ENCODE data around the gene ZNHIT2. TPM values are rescaled to one million over a fixed set of nuclear protein-coding genes. Genes with fewer than 3 reads are reported as not detected.

ZNHIT2 gene
- total and polyA plus RNA-seq, 2 of the 8 experiments (the other 6 are each of a cell fraction or from before 2014, with no cell fraction given), result 13.0 to 16.1 TPM

GRCh38 chr11:65089621-65090020, 27.9 kb downstream of the ZNHIT2 start:
- Histone ChIP-seq H3K23ac (ENCODE audit: insufficient read length) (no peak overlapping the region), H3K9ac (replicated peaks in 1 of 4; ENCODE audit: extremely low read depth in 1 of 4, low read depth in 3 of 4, low read length in 3 of 4) (no peak overlapping the region), H3K27ac (ENCODE audit: low read depth, low read length) (no peak overlapping the region), H2BK12ac (ENCODE audit: low read depth, low read length) (no peak overlapping the region), H2AFZ (ENCODE audit: low read length) (no peak overlapping the region), H3K9me3 (ENCODE audit: insufficient read depth in 2 of 2, low read depth in 1 of 2, low read length in 1 of 2) (no peaks in the 10 kb centered on the region), H3K4me2 (ENCODE audit: insufficient read depth in 1 of 2, low read depth in 2 of 2, low read length in 2 of 2) (no peak overlapping the region), H3K4ac (replicated peaks; ENCODE audit: insufficient read length, low read depth, low read length) (no peak overlapping the region), H4K91ac (replicated peaks; ENCODE audit: insufficient read length, low read length) (no peak overlapping the region), H4K5ac (ENCODE audit: insufficient read length, low read depth, low read length) (no peak overlapping the region), H3K23me2 (ENCODE audit: low read depth, low read length) (peaks cover under 1% of the 10 kb centered on the region), H3K14ac (ENCODE audit: insufficient read length) (no peak overlapping the region), H3K18ac (ENCODE audit: extremely low read depth, low read length) (no peak overlapping the region), H3K79me2 (ENCODE audit: control insufficient read depth in 1 of 2, insufficient read depth in 2 of 2, low read length in 2 of 2) (peaks cover 0 to 4% of the 10 kb centered on the region in 2 experiments; a peak in 1 of 4 replicates), H2BK15ac (ENCODE audit: low read length) (no peak overlapping the region), H3K4me1 (replicated peaks in 1 of 4; ENCODE audit: control insufficient read depth in 3 of 4, insufficient read depth in 4 of 4, low read length in 3 of 4) (peaks cover 0 to 3% (median 1%) of the 10 kb centered on the region in 4 experiments; a peak in 4 of 7 replicates), H2BK5ac (ENCODE audit: low read depth, low read length) (no peak overlapping the region), H3K27me3 (replicated peaks in 1 of 4; ENCODE audit: control insufficient read depth in 3 of 4, extremely low read depth in 1 of 4, insufficient read depth in 3 of 4, low read length in 3 of 4) (no peaks in the 10 kb centered on the region), H3K56ac (replicated peaks; ENCODE audit: insufficient read length, low read depth, low read length) (no peak overlapping the region), H2BK20ac (ENCODE audit: low read length) (no peak overlapping the region), H3K79me1 (ENCODE audit: low read depth, low read length) (peaks cover 13% of the 10 kb centered on the region; the same call in 1 of the 2 replicates), H4K20me1 (replicated peaks in 1 of 2; ENCODE audit: control insufficient read depth in 1 of 2, insufficient read depth in 2 of 2, low read length in 2 of 2) (no peaks in the 10 kb centered on the region), H3K4me3 (ENCODE audit: extremely low read depth in 1 of 4, insufficient read depth in 2 of 4, low read depth in 3 of 4, low read length in 4 of 4) (no peak overlapping the region), H4K8ac (ENCODE audit: extremely low read depth, insufficient read depth, low read length) (no peak overlapping the region), H3K36me3 (ENCODE audit: control insufficient read depth in 2 of 4, insufficient read depth in 4 of 4, low read length in 3 of 4) (peaks cover 2 to 14% (median 11%) of the 10 kb centered on the region in 4 experiments; a peak in 6 of 8 replicates), H2AK5ac (ENCODE audit: low read depth, low read length) (no peak overlapping the region), H2BK120ac (replicated peaks; ENCODE audit: low read depth, low read length) (no peak overlapping the region)
- CTCF ChIA-PET (ENCODE audit: partially characterized antibody), result interaction anchor here (1.2 to 2.2 kb wide), 6 partner anchors 12 to 91 kb away, joined by 3 to 9 read pairs (median 4); partner anchors contain the start of gene TM7SF2
- FAIRE-seq (no peak), DNase-seq (ENCODE audit: low read depth in 1 of 2, low spot score in 2 of 2) (no peak)
- 85% methylated on average over 4 of the region's 4 CpGs; no CpG with 5 or more reads in 1 of the 2 experiments for WGBS, 2 experiments (ENCODE audit: extremely low coverage in 1 of 2, insufficient coverage in 1 of 2, insufficient read length in 1 of 2, insufficient replicate concordance in 2 of 2, low coverage in 1 of 2, low lambda C conversion rate in 2 of 2, missing lambda C conversion rate in 1 of 2)
- POLR2A ChIA-PET (ENCODE audit: partially characterized antibody), result interaction anchor here (1.1 to 16.8 kb wide), 6 partner anchors 8 to 47 kb away, joined by 3 to 230 read pairs (median 28); partner anchors contain the start of genes CDCA5, FAU, MRPL49 and TM7SF2
- TF ChIP-seq RXRA (IDR thresholded peaks at IDR 0.05; ENCODE audit: insufficient read depth, low read depth, low read length) (no peak), E2F6 (IDR thresholded peaks at IDR 0.05) (no peak), CTBP2 (IDR thresholded peaks at IDR 0.05; ENCODE audit: borderline replicate concordance, insufficient read depth, insufficient read length, low read length) (no peak), GABPA (IDR thresholded peaks at IDR 0.05; ENCODE audit: borderline replicate concordance, insufficient read depth, low read length) (no peak), KDM4A (IDR thresholded peaks at IDR 0.05; ENCODE audit: low read depth, low read length, severe bottlenecking) (no peak), ASH2L (IDR thresholded peaks at IDR 0.05; ENCODE audit: low read length) (no peak), RFX5 (IDR thresholded peaks at IDR 0.05; ENCODE audit: borderline replicate concordance, low read depth, low read length) (no peak), SP4 (IDR thresholded peaks at IDR 0.05; ENCODE audit: low read length) (no peak), USF2 (IDR thresholded peaks at IDR 0.05; ENCODE audit: low read length) (no peak), ATF2 (IDR thresholded peaks at IDR 0.05; ENCODE audit: low read length) (no peak)
